GM20000 (cell line): Measurements from ENCODE around the gene PGBD4.

Source experiments
- DNase-seq: peaks from one replicate; pipeline ENCODE4 v3.0.0; 2012; ENCODE audit warnings: low spot score
- CTCF ChIP-seq: IDR thresholded peaks from 2 replicates; pipeline ENCODE4 v1.5.1; 2012; ENCODE audit warnings: mild to moderate bottlenecking, control low read depth; ENCODE audit errors: extremely low read depth, missing control alignments

Gene PGBD4

GRCh38 chr15:34155859-34156258, 54.0 kb downstream of the PGBD4 start:
- no peak for DNase-seq
- no peak for TF ChIP-seq CTCF
